Head of caudate nucleus (tissue), 42 donors: ENCODE measurements around the gene KIFC3.
"Not testable (repeated sequence)": the region's sequence is repeated elsewhere in the genome, so short reads cannot be mapped to it uniquely, and the experiment has no call there.

Source experiments
- DNase-seq, 42 donors: peaks; one replicate each; pipeline versions ENCODE4 v3.0.0 to v3.0.0-alpha.2; 2020 to 2021; ENCODE audit warnings: mixed read lengths in 7 of 42
- intact Hi-C: fragments of 100-400 bp; cut with DNase I; formaldehyde crosslinking; loops from one replicate; pipeline ENCODE4 v1.15.0; 2022

The KIFC3 gene

GRCh38 chr16:57826706-57827625, 24.7 kb upstream of the KIFC3 start:
- no peak for DNase-seq
- intact Hi-C loops: no loop called here

DNA sequence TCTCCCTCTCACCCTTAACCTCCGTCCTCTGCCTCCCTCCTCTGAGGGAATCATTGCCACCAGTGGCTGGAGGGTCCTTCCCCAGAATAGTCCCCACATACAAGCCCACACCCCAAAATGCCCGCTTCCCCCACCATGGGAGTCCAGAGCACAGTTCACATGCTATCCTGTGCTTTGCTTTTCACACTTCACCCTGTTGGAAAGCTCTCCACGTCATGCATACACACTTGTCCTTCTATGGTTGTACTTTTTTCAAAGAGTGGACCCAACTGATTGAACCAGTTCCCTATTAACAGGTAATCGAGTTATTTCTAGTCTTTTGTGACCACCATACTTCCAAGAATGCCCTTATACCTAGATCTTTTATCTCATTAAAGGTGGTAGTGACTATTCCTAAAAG, 23.8 kb upstream of the KIFC3 start:
- intact Hi-C loops: no loop called here

GRCh38 chr16:57825298-57826044, 23.2 kb upstream of the KIFC3 start:
- no peak for DNase-seq

More for the DNA sequence above, 23.8 kb upstream of the KIFC3 start:
- DNase-seq: no peak

DNA sequence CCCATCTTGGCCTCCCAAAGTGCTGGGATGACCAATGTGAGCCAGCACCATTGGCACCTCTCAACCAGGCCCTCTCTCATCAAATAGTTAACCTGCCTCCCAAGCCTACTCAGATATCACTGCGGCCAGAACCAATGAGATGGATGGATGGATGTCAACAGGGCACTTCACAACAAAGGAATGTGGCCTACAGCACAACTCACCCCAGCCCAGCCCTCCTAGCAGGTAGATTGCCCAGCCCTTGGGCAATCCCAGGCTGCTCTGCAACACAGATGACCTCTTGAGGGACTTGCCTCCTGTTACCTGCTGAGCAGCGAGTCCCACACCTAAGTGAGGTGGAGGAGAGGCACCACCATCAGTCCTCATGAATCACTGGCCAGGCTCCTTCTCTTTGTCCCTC, 22.6 kb upstream of the KIFC3 start:
- intact Hi-C loops: no loop called here
- no peak for DNase-seq

More at GRCh38 chr16:57825298-57826044, 23.2 kb upstream of the KIFC3 start:
- intact Hi-C loops: no loop called here

- peak in 1 of 42 donors; percentile 16 for DNase-seq
- intact Hi-C loops: no loop called here
Observed at GRCh38 chr16:57823836-57824235, 21.5 kb upstream of the KIFC3 start.

DNA sequence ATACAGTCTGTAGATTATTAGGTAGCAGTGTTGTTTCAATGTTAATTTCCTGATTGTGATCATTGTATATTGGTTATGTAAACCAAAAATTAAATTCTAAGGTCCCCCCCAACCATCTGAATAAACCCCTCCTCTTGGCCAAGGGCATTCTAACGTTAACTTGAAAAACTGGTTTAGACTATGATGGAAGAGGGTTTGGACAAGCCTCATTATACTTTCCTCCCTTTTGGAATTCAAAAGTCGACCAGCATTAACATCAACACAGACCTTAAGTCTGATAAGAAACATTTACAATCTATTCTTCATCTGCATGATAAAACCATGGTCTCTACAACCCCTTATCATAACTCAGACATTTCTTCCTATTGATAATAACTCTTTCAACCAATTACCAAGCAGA, 20.6 kb upstream of the KIFC3 start:
- intact Hi-C loops: no loop called here
- no peak for DNase-seq

DNA sequence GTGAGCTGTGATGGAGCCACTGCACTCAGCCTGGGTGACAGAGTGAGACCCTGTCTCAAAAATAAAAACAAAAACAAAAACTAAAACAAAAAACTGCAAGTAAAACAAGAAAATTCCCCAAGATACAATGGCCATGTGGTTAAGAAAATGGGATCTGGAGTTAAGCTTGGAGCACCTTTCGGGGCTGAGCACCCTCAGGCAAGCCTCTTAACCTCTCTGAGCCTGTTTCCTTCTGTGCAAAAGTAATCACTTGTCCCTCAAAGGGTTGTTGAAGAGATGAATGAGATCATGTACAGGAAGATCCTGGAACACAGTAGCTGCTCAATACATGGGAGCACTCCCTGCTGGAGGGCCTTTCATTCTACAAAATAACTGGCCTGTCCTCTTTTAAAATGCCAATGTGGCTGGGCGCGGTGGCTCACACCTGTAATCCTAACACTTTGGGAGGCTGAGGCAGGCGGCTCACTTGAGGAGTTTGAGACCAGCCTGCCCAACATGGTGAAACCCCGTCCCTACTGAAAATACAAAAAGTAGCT, 19.8 kb upstream of the KIFC3 start:
- no peak for DNase-seq
- intact Hi-C loops: no loop called here

GRCh38 chr16:57821149-57821971, 19.1 kb upstream of the KIFC3 start:
- DNase-seq: no peak
- intact Hi-C loops: no loop called here

DNA sequence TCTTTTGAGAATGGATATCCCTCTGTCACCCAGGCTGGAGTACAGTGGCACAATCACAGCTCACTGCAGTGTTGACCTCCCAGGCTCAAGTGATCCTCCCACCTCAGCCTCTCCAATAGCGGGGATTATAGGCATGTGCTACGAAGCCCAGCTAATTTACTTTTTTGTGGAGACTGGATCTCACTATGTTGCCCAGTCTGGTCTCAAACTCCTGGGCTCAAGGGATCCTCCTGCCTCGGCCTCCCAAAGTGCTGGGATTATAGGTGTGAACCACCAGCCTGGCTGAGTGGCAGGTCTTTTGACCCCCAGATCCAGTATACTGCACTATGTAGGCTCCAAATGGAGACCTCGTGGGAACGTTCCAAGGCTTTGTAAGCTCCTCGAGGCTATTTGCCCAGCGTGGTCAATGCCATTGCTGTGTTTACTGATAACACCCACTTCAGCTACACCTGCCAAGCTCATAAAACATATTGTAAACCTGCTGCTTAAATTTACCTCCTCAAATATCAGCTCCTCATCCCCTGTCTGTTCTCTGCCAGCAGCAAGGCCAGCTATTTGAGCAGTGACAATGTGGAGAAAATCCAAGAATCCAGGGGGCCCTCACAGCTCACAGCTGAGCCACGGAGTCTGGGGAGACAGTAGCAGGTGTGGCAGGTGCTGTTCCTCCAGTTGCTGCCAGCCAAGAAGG, 16.2 kb upstream of the KIFC3 start:
- intact Hi-C loops: no loop called here
- DNase-seq: no peak

- intact Hi-C loops: no loop called here
- DNase-seq: no peak
Observed at GRCh38 chr16:57817680-57818079, 15.4 kb upstream of the KIFC3 start.

GRCh38 chr16:57815987-57816745, 13.9 kb upstream of the KIFC3 start:
- DNase-seq: peak in 34 of 42 donors; percentile 29 to 90 (median 58)

DNA sequence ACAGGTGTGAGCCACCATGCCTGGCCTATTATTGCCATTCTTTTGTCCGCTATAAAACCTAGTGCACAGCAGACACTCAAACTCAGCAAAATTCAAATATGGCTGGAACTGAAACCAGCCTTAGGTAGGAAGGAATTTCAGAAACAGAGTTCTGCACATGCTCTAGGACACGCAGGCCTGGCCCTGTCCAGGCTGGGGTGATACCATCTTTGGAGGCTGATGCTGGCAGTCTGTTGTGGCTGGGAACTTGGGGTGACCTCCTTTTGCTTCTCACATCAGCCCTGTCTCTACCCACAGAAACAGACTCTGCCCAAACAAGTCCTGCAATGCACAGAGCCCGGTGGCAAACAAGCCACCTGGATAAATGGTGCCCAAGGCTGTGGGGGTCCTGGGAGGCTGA, 12.6 kb upstream of the KIFC3 start:
- DNase-seq: no peak
- intact Hi-C loops: no loop called here

More at GRCh38 chr16:57815987-57816745, 13.9 kb upstream of the KIFC3 start:
- intact Hi-C loops: no loop called here

DNA sequence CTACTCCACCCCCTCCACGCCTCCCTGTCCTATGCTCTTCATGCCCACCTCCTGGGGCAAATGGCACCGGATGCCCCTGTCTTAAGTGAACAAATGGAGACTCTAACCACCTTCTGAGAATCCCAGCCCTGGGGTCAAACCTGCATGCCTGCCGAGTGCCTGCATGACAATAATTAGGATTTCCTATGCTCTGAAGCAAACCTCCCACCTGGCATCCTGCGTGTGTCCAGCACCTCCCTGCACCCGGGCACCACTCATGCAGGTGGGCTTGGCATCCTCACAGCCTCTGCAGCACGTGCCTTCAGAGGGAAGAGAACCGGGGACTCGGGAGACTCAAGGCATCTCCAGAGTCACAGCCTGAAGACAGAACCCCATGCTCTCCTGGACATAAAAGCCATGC, 11.2 kb upstream of the KIFC3 start:
- intact Hi-C loops: no loop called here
- DNase-seq: no peak

DNA sequence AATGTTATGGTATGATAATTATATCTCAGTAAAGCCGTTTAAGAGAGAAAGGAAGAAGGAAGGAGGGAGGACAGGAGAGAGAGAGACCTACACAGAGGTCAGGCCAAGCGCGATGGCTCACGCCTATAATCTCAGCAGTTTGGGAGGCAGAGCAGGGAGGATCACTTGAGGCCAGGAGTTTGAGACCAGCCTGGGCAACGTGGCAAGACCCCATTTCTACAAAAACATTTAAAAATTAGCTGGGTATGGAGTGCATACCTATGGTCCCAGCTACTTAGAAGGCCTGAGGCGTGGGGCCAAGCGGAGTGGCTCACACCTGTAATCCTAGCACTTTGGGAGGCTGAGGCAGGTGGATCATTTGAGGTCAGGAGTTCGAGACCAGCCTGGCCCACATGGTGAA, 9.0 kb upstream of the KIFC3 start:
- intact Hi-C loops, DNase-seq: not testable (repeated sequence)

DNA sequence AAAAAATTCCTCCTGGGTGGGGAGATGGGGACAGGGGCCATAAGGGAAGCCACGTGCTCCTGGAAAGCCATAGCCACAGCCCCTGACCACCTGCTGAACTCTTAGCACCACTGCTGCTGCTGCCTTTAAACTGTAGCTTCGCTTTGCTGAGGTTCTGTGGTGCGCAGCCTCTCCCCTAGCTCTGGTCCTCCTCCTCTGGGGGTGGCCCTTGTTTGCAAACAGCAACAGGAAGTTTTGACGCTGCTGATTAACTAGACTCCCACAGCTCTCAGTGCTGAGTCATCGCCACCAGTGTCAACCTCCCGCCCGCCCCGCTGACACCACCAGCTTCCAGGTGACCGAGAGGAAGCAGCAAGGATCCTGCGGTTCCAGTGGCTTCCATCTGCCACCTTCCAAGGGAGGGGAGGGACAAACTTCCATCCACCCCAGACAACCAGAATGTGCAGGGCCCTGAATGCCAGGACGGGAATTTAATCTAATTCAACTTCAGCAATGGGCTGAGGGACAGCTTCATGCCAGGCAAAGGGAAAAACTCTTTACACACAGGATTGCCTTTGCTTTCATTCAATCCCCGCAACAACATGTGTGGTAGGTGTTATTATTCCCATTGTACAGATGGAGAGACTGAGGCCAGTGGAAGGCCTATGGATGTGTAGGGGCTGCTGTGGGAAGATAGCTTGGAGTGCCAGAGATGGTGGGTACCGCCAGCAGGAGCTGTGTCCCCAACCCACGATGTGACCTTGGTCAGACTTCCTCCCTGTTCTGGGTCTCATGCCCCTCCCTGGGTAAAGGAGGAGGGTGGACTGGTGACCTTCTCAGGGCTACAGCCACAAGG, 8.1 kb upstream of the KIFC3 start:
- intact Hi-C loops: no loop called here
- DNase-seq: peak in 40 of 42 donors; percentile 35 to 86 (median 54)

- intact Hi-C loops: no loop called here
- DNase-seq: no peak
Observed at GRCh38 chr16:57809276-57810196, 7.2 kb upstream of the KIFC3 start.
